GM19193 (cell line): Measurements from ENCODE around the gene DOCK1.

Experiments used
- POLR2A ChIP-seq: IDR thresholded peaks from 4 replicates; pipeline ENCODE4 v1.6.1; 2011; ENCODE audit not compliant: insufficient read depth, insufficient read length; ENCODE audit errors: extremely low read depth

DOCK1 gene

GRCh38 chr10:127162841-127163240 lies 257.6 kb downstream of the DOCK1 start:
- no peak for TF ChIP-seq POLR2A

GRCh38 chr10:127168261-127168660 lies 263.0 kb downstream of the DOCK1 start:
- TF ChIP-seq POLR2A = no peak

- TF ChIP-seq POLR2A = no peak
These were observed 269.6 kb downstream of the DOCK1 start for GRCh38 chr10:127174866-127175265.

GRCh38 chr10:127175357-127176110 lies 270.3 kb downstream of the DOCK1 start:
- no peak for TF ChIP-seq POLR2A

GRCh38 chr10:127176649-127177048 lies 271.4 kb downstream of the DOCK1 start:
- no peak for TF ChIP-seq POLR2A

GRCh38 chr10:127179612-127180250 lies 274.5 kb downstream of the DOCK1 start:
- TF ChIP-seq POLR2A = no peak

- TF ChIP-seq POLR2A = no peak
These were observed 276.9 kb downstream of the DOCK1 start for GRCh38 chr10:127182161-127182560.

GRCh38 chr10:127184582-127184981 lies 279.4 kb downstream of the DOCK1 start:
- no peak for TF ChIP-seq POLR2A

GRCh38 chr10:127186813-127187212 lies 281.6 kb downstream of the DOCK1 start:
- no peak for TF ChIP-seq POLR2A

- TF ChIP-seq POLR2A = no peak
These were observed 284.0 kb downstream of the DOCK1 start for GRCh38 chr10:127189226-127189625.

GRCh38 chr10:127190427-127190826 lies 285.2 kb downstream of the DOCK1 start:
- TF ChIP-seq POLR2A = no peak

- no peak for TF ChIP-seq POLR2A
These were observed 287.9 kb downstream of the DOCK1 start for GRCh38 chr10:127193125-127193524.

GRCh38 chr10:127194111-127194510 lies 288.9 kb downstream of the DOCK1 start:
- no peak for TF ChIP-seq POLR2A

GRCh38 chr10:127194599-127194998 lies 289.4 kb downstream of the DOCK1 start:
- no peak for TF ChIP-seq POLR2A

GRCh38 chr10:127195041-127195506 lies 289.8 kb downstream of the DOCK1 start:
- TF ChIP-seq POLR2A = no peak

- TF ChIP-seq POLR2A = no peak
These were observed 290.5 kb downstream of the DOCK1 start for GRCh38 chr10:127195571-127196281.

GRCh38 chr10:127196282-127197153 lies 291.3 kb downstream of the DOCK1 start, which contains the start of gene INSYN2A:
Gene INSYN2A (minus strand): TSS chr10:127196591. CDS start chr10:127176395, 20,196 bp downstream.
- TF ChIP-seq POLR2A = no peak
